Thymus (tissue), 11 donors: ENCODE measurements around the gene CUX1. TPM values are rescaled to one million over a fixed set of nuclear protein-coding genes. Genes with fewer than 3 reads are reported as not detected.

Experiments
- DNase-seq, 9 donors: peaks; one replicate each; pipeline ENCODE4 v3.0.0-alpha.2; 2013; ENCODE audit warnings: low spot score in 9 of 9, low read depth in 6 of 9, missing footprints in 1 of 9
- H3K27ac ChIP-seq, 2 donors: one replicate each; pipeline ENCODE4 v1.5.1; 2013; ENCODE audit warnings: control low read depth in 1 of 2, low read depth in 1 of 2, low read length in 1 of 2, mild to moderate bottlenecking in 1 of 2, moderate library complexity in 1 of 2
- H3K27me3 ChIP-seq, 2 donors: one replicate each; pipeline ENCODE4 v1.5.1; 2013; ENCODE audit warnings: low read length in 1 of 2; ENCODE audit not compliant: control insufficient read depth in 2 of 2, insufficient read depth in 1 of 2
- H3K36me3 ChIP-seq, 2 donors: one replicate each; pipeline ENCODE4 v1.5.1; 2013; ENCODE audit warnings: low read length in 1 of 2, mild to moderate bottlenecking in 1 of 2, moderate library complexity in 1 of 2; ENCODE audit not compliant: control insufficient read depth in 2 of 2, insufficient read depth in 2 of 2
- H3K4me1 ChIP-seq, 2 donors: one replicate each; pipeline ENCODE4 v1.5.1; 2013; ENCODE audit warnings: low read length in 2 of 2; ENCODE audit not compliant: control insufficient read depth in 2 of 2, insufficient read depth in 2 of 2
- H3K4me3 ChIP-seq, 2 donors: one replicate each; pipeline ENCODE4 v1.5.1; 2013; ENCODE audit warnings: low read length in 2 of 2, control low read depth in 1 of 2, mild to moderate bottlenecking in 1 of 2
- H3K9me3 ChIP-seq, 2 donors: one replicate each; pipeline ENCODE4 v1.5.1; 2013; ENCODE audit warnings: low read length in 1 of 2, mild to moderate bottlenecking in 1 of 2; ENCODE audit not compliant: control insufficient read depth in 2 of 2, insufficient read depth in 1 of 2
- WGBS: extraction: QIAGEN DNeasy Blood & Tissue Kit; methylation state at CpG from one replicate; pipeline ENCODE4 v1.1.7; 2013; 5-methylcytosine and 5-hydroxymethylcytosine counted together
- polyA plus RNA-seq: library from polyadenylated mRNA; stranded (reverse); fragments of 200-250 nt; gene quantifications from one replicate; pipeline ENCODE4 v1.2.3, GENCODE V29; 2013
- total RNA-seq: library from RNA; stranded (reverse); fragments of 120-200 nt; gene quantifications from one replicate; pipeline ENCODE4 v1.2.4, GENCODE V29; 2013
- donor health status: healthy.

CUX1 gene
- total and polyA plus RNA-seq, 2 donors: 27.8 to 35.0 TPM

GRCh38 chr7:101964680-101965452 is 147.4 kb downstream of the CUX1 start:
- 86% methylated on average over 18 of the region's 18 CpGs for WGBS
- H3K36me3 ChIP-seq: peaks cover 6% of the 10 kb centered on the region in 2 donors
- DNase-seq: no peak
- peaks cover 0 to 11% of the 10 kb centered on the region in 2 donors for H3K4me1 ChIP-seq
- no peak overlapping the region for H3K27ac ChIP-seq
- no peaks in the 10 kb centered on the region for H3K27me3 ChIP-seq
- H3K4me3 ChIP-seq: no peak overlapping the region
- no peaks in the 10 kb centered on the region for H3K9me3 ChIP-seq

- 80% methylated on average over 6 of the region's 6 CpGs for whole genome bisulfite sequencing
Observed at GRCh38 chr7:101968720-101969466, 151.5 kb downstream of the CUX1 start.

GRCh38 chr7:101969997-101970585 is 152.7 kb downstream of the CUX1 start:
- H3K4me1 ChIP-seq: peaks cover 3 to 8% of the 10 kb centered on the region in 2 donors
- DNase-seq: no peak
- H3K27ac ChIP-seq: peak overlapping the region in 1 of 2 donors; percentile 25
- H3K36me3 ChIP-seq: peaks cover 2 to 8% of the 10 kb centered on the region in 2 donors
- no peak overlapping the region for H3K4me3 ChIP-seq
- H3K27me3 ChIP-seq: no peaks in the 10 kb centered on the region
- WGBS: 80% methylated on average over 10 of the region's 10 CpGs
- H3K9me3 ChIP-seq: no peaks in the 10 kb centered on the region

More at GRCh38 chr7:101968720-101969466, 151.5 kb downstream of the CUX1 start:
- no peak for DNase-seq
- Histone ChIP-seq H3K4me3 (no peak overlapping the region), H3K36me3 (peaks cover 2 to 11% of the 10 kb centered on the region in 2 donors), H3K4me1 (peaks cover 3 to 15% of the 10 kb centered on the region in 2 donors), H3K27me3 (no peaks in the 10 kb centered on the region), H3K9me3 (no peaks in the 10 kb centered on the region), H3K27ac (no peak overlapping the region)

GRCh38 chr7:101970801-101971200 is 153.4 kb downstream of the CUX1 start:
- H3K27me3 ChIP-seq: no peaks in the 10 kb centered on the region
- WGBS: 96% methylated on average over 5 of the region's 5 CpGs
- peaks cover 3 to 7% of the 10 kb centered on the region in 2 donors for H3K4me1 ChIP-seq
- H3K27ac ChIP-seq: no peak overlapping the region
- DNase-seq: no peak
- no peaks in the 10 kb centered on the region for H3K9me3 ChIP-seq
- H3K4me3 ChIP-seq: no peak overlapping the region
- peaks cover 2 to 7% of the 10 kb centered on the region in 2 donors for H3K36me3 ChIP-seq

- Histone ChIP-seq H3K36me3 (peaks cover 2 to 7% of the 10 kb centered on the region in 2 donors), H3K4me1 (peaks cover 3 to 7% of the 10 kb centered on the region in 2 donors), H3K9me3 (no peaks in the 10 kb centered on the region), H3K27ac (no peak overlapping the region), H3K4me3 (no peak overlapping the region), H3K27me3 (no peaks in the 10 kb centered on the region)
- DNase-seq: no peak
- WGBS: 98% methylated on average over 3 of the region's 3 CpGs
Observed at GRCh38 chr7:101971457-101971856, 154.0 kb downstream of the CUX1 start.

- H3K4me3 ChIP-seq: no peak overlapping the region
- DNase-seq: no peak
Observed at GRCh38 chr7:101972627-101973026, 155.2 kb downstream of the CUX1 start.

GRCh38 chr7:101973130-101973529 is 155.7 kb downstream of the CUX1 start:
- DNase-seq: no peak
- WGBS: 96% methylated on average over 8 of the region's 8 CpGs
- Histone ChIP-seq H3K9me3 (no peaks in the 10 kb centered on the region), H3K27ac (no peak overlapping the region), H3K36me3 (peaks cover 4 to 10% of the 10 kb centered on the region in 2 donors), H3K4me1 (peaks cover 3 to 7% of the 10 kb centered on the region in 2 donors), H3K27me3 (no peaks in the 10 kb centered on the region), H3K4me3 (no peak overlapping the region)

More at GRCh38 chr7:101972627-101973026, 155.2 kb downstream of the CUX1 start:
- H3K36me3 ChIP-seq: peaks cover 2 to 7% of the 10 kb centered on the region in 2 donors
- no peak overlapping the region for H3K27ac ChIP-seq
- peaks cover 3 to 7% of the 10 kb centered on the region in 2 donors for H3K4me1 ChIP-seq
- 95% methylated on average over 14 of the region's 14 CpGs for WGBS
- no peaks in the 10 kb centered on the region for H3K27me3 ChIP-seq
- H3K9me3 ChIP-seq: no peaks in the 10 kb centered on the region

GRCh38 chr7:101974393-101974792 is 157.0 kb downstream of the CUX1 start:
- Histone ChIP-seq H3K36me3 (peaks cover 8 to 11% of the 10 kb centered on the region in 2 donors), H3K4me3 (no peak overlapping the region), H3K27ac (no peak overlapping the region), H3K4me1 (peaks cover 3 to 5% of the 10 kb centered on the region in 2 donors), H3K9me3 (no peaks in the 10 kb centered on the region), H3K27me3 (no peaks in the 10 kb centered on the region)
- WGBS: 97% methylated on average over 6 of the region's 6 CpGs
- DNase-seq: no peak

- WGBS: 97% methylated on average over 7 of the region's 7 CpGs
Observed at GRCh38 chr7:101975046-101975445, 157.6 kb downstream of the CUX1 start.

More at GRCh38 chr7:101975046-101975445, 157.6 kb downstream of the CUX1 start:
- no peak for DNase-seq
- H3K4me3 ChIP-seq: no peak overlapping the region
- peaks cover 2 to 3% of the 10 kb centered on the region in 2 donors for H3K4me1 ChIP-seq
- H3K36me3 ChIP-seq: peaks cover 8 to 11% of the 10 kb centered on the region in 2 donors
- H3K9me3 ChIP-seq: no peaks in the 10 kb centered on the region
- H3K27ac ChIP-seq: no peak overlapping the region
- H3K27me3 ChIP-seq: no peaks in the 10 kb centered on the region
